MCF 10A (cell line): ENCODE data around the gene FGF14. TPM values are rescaled to one million over a fixed set of nuclear protein-coding genes. Genes with fewer than 3 reads are reported as not detected.

Experiments
- BruUV-seq: library from RNA; stranded (reverse); fragments of 400-500 nt; replicated peaks from 2 replicates; lab custom pipeline; 2021; lab: Mats Ljungman, UMichigan
- CTCF ChIA-PET: fragments of 300-600 bp; sonication (Branson Sonifier 250); formaldehyde crosslinking; extraction: SDS; loops from one replicate; lab custom pipeline; 2021; ENCODE audit warnings: antibody characterized with exemption, inconsistent platforms; lab: Yijun Ruan, JAX
- POLR2A ChIA-PET: fragments of 300-600, 350-650 bp; sonication (Branson Sonifier 250); formaldehyde crosslinking; extraction: SDS; loops from one replicate; lab custom pipeline; 2020; ENCODE audit warnings: antibody characterized with exemption, inconsistent platforms; lab: Yijun Ruan, JAX
- DNase-seq: peaks from one replicate; pipeline ENCODE4 v3.0.0-alpha.2; 2018; ENCODE audit not compliant: unreplicated experiment
- H3K27ac Mint-ChIP-seq: one replicate; pipeline ENCODE4 v1.8.0; 2022; ENCODE audit warnings: mild to moderate bottlenecking, low read depth, mixed read lengths; ENCODE audit not compliant: unreplicated experiment
- H3K27me3 Mint-ChIP-seq: one replicate; pipeline ENCODE4 v1.8.0; 2022; ENCODE audit warnings: mixed read lengths; ENCODE audit not compliant: insufficient read depth, unreplicated experiment
- H3K36me3 Mint-ChIP-seq: one replicate; pipeline ENCODE4 v1.8.0; 2022; ENCODE audit warnings: mild to moderate bottlenecking, moderate library complexity, mixed read lengths; ENCODE audit not compliant: insufficient read depth, unreplicated experiment
- H3K4me1 Mint-ChIP-seq: one replicate; pipeline ENCODE4 v1.8.0; 2022; ENCODE audit warnings: mixed read lengths; ENCODE audit not compliant: insufficient read depth, unreplicated experiment
- H3K4me3 Mint-ChIP-seq: one replicate; pipeline ENCODE4 v1.8.0; 2022; ENCODE audit warnings: mild to moderate bottlenecking, moderate library complexity, mixed read lengths; ENCODE audit not compliant: unreplicated experiment
- H3K9me3 Mint-ChIP-seq: one replicate; pipeline ENCODE4 v1.8.0; 2022; ENCODE audit warnings: mixed read lengths; ENCODE audit not compliant: unreplicated experiment
- intact Hi-C: fragments of 100-400 bp; cut with micrococcal nuclease; formaldehyde crosslinking; loops from 2 replicates; pipeline ENCODE4 v1.14.1; 2022
- total RNA-seq: library from RNA; stranded (reverse); gene quantifications from 2 replicates; pipeline ENCODE4 v1.2.3, GENCODE V29; 2022
- TF ChIP-seq, protein P1 (sequence below): fragments of 200-600 bp; IDR thresholded peaks from one replicate; pipeline ENCODE4 v1.8.0; 2022; ENCODE audit warnings: antibody characterized with exemption, mild to moderate bottlenecking; ENCODE audit not compliant: unreplicated experiment

Gene FGF14
- total RNA-seq, 1 experiment from 2014 or later = not detected

DNA sequence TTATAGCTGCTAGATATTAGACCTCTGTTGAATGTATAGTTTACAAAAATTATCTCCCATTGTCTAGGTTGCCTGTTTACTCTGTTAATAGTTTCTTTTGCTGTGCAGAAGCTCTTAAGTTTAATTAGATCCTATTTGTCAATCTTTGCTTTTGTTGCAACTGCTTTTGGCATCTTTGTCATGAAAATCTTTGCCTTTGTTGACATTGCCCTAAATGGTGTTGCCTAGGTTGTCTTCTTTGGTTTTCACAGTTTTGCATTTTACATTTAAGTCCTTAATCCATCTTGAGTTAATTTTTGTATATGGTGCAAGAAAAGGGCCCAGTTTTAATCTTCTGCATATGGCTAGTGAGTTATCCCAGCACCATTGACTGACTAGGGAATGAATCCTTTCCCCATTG, 618.3 kb downstream of the FGF14 start:
- no TSS peak for BruUV-seq
- H3K4me3 Mint-ChIP-seq = no peak overlapping the region
- POLR2A ChIA-PET = no interaction called here
- H3K36me3 Mint-ChIP-seq = no peaks in the 10 kb centered on the region
- CTCF ChIA-PET = interaction anchor here (0.7 to 1.4 kb wide), 2 partner anchors 19 to 55 kb away, joined by 3 read pairs; no protein-coding TSS in a partner anchor
- H3K27me3 Mint-ChIP-seq = peaks cover 78% of the 10 kb centered on the region
- H3K4me1 Mint-ChIP-seq = no peaks in the 10 kb centered on the region
- no peak overlapping the region for H3K27ac Mint-ChIP-seq
- intact Hi-C loops = loop anchor here (10.0 kb wide), 1 partner anchor 701 kb away; no protein-coding TSS in a partner anchor
- H3K9me3 Mint-ChIP-seq = no peaks in the 10 kb centered on the region
- no peak for DNase-seq
- TF ChIP-seq, protein P1, sequence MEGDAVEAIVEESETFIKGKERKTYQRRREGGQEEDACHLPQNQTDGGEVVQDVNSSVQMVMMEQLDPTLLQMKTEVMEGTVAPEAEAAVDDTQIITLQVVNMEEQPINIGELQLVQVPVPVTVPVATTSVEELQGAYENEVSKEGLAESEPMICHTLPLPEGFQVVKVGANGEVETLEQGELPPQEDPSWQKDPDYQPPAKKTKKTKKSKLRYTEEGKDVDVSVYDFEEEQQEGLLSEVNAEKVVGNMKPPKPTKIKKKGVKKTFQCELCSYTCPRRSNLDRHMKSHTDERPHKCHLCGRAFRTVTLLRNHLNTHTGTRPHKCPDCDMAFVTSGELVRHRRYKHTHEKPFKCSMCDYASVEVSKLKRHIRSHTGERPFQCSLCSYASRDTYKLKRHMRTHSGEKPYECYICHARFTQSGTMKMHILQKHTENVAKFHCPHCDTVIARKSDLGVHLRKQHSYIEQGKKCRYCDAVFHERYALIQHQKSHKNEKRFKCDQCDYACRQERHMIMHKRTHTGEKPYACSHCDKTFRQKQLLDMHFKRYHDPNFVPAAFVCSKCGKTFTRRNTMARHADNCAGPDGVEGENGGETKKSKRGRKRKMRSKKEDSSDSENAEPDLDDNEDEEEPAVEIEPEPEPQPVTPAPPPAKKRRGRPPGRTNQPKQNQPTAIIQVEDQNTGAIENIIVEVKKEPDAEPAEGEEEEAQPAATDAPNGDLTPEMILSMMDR = no peak

DNA sequence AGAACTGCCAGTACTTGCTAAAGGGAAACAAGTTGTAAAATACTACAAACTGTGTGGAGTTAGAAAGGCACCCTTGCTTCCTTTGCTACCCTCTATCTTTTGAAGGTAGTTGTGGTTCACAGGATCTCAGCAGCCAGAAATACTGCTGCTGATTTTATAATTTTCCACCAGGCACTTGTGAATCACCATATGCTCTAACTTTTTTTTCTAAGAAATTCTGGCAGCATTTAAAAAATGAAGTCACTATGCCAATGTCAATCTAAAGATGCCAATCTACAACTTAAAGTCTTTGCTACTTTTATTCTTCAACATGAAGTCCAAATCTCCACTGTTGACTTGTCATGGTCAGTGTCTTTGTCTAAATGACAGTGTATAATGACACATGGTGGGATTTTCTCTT, 621.6 kb downstream of the FGF14 start:
- intact Hi-C loops = loop anchor here (10.0 kb wide), 1 partner anchor 705 kb away; no protein-coding TSS in a partner anchor
- H3K4me1 Mint-ChIP-seq = no peaks in the 10 kb centered on the region
- no TSS peak for BruUV-seq
- H3K9me3 Mint-ChIP-seq = no peaks in the 10 kb centered on the region
- H3K27me3 Mint-ChIP-seq = peaks cover 47% of the 10 kb centered on the region
- no peak overlapping the region for H3K4me3 Mint-ChIP-seq
- no peaks in the 10 kb centered on the region for H3K36me3 Mint-ChIP-seq
- ChIA-PET CTCF (no interaction called here), POLR2A (no interaction called here)
- no peak overlapping the region for H3K27ac Mint-ChIP-seq
- TF ChIP-seq, protein P1 = no peak
- DNase-seq = no peak

DNA sequence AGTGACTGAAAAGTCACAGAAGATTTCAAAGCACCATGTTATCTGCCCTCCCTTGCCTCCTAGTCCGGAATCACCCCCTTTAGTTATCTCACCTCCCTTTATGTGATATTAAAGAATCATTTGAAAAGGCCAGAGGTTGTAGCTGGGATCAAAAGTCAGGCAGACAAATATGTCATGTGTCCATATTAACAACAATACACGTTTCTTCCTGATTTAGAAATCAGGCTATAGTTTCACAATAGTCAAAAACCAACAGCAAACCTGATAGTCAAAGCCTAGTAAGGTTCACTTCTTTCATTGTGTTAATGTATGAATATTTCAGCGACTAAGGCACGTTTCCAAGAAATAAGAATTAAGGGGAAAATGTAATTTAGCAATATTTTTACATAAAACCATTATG, 622.7 kb downstream of the FGF14 start:
- Mint-ChIP-seq H3K27me3 (peaks cover 38% of the 10 kb centered on the region), H3K4me3 (no peak overlapping the region), H3K36me3 (no peaks in the 10 kb centered on the region), H3K9me3 (no peaks in the 10 kb centered on the region), H3K27ac (no peak overlapping the region), H3K4me1 (no peaks in the 10 kb centered on the region)
- POLR2A ChIA-PET = no interaction called here
- TF ChIP-seq, protein P1 = no peak
- no peak for DNase-seq
- BruUV-seq = no TSS peak
- intact Hi-C loops = no loop called here
- CTCF ChIA-PET = no interaction called here

DNA sequence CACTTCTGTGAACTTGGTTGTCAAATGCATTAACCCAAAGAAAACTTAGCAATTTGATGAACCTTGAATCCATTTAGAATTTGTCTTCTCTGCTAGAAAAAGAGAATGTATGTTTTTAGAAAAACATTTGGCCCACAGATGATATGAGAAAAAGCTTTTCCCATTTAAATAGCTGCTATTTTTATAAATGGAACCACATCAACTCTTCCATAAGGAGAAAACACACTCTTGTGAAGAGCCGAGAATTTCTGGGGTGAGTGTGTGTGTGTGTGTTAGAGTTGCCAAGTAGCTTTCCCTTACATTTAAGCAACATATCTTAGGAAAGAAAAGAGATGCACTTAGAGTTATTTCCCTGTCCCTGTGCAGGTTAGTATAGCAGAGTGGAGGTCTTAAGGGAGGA, 626.6 kb downstream of the FGF14 start:
- no peaks in the 10 kb centered on the region for H3K4me1 Mint-ChIP-seq
- no peak overlapping the region for H3K4me3 Mint-ChIP-seq
- POLR2A ChIA-PET = interaction anchor here (0.6 kb wide), 1 partner anchor 23 kb away, joined by 3 read pairs; no protein-coding TSS in a partner anchor
- intact Hi-C loops = no loop called here
- no TSS peak for BruUV-seq
- no peaks in the 10 kb centered on the region for H3K27me3 Mint-ChIP-seq
- H3K9me3 Mint-ChIP-seq = no peaks in the 10 kb centered on the region
- H3K36me3 Mint-ChIP-seq = no peaks in the 10 kb centered on the region
- H3K27ac Mint-ChIP-seq = no peak overlapping the region
- CTCF ChIA-PET = interaction anchor here (1.3 to 1.7 kb wide), 2 partner anchors 11 to 17 kb away, joined by 7 read pairs; no protein-coding TSS in a partner anchor
- TF ChIP-seq, protein P1 = no peak
- no peak for DNase-seq
